Measurements from ENCODE around the gene XDH. TPM values are rescaled to one million over a fixed set of nuclear protein-coding genes. Genes with fewer than 3 reads are reported as not detected.

The XDH gene
- total RNA-seq, 1 donor from 2014 or later, result 1.0 TPM

GRCh38 chr2:31434911-31435310, 20.4 kb upstream of the XDH start:
- no peak for DNase-seq (ENCODE audit: low spot score)
- Mint-ChIP-seq H3K4me1 (ENCODE audit: unreplicated experiment) (peaks cover 2% of the 10 kb centered on the region), H3K36me3 (ENCODE audit: low read depth, unreplicated experiment) (no peaks in the 10 kb centered on the region), H3K27ac (ENCODE audit: unreplicated experiment) (no peak overlapping the region), H3K27me3 (ENCODE audit: unreplicated experiment) (peaks cover 3% of the 10 kb centered on the region), H3K9me3 (ENCODE audit: unreplicated experiment) (no peaks in the 10 kb centered on the region), H3K4me3 (ENCODE audit: unreplicated experiment) (no peak overlapping the region)
- TF ChIP-seq CTCF (IDR thresholded peaks at IDR 0.05; ENCODE audit: unreplicated experiment), result no peak

- Mint-ChIP-seq H3K27ac (ENCODE audit: unreplicated experiment) (no peak overlapping the region), H3K4me1 (ENCODE audit: unreplicated experiment) (peaks cover 8% of the 10 kb centered on the region), H3K27me3 (ENCODE audit: unreplicated experiment) (peaks cover 3% of the 10 kb centered on the region), H3K4me3 (ENCODE audit: unreplicated experiment) (no peak overlapping the region), H3K36me3 (ENCODE audit: low read depth, unreplicated experiment) (no peaks in the 10 kb centered on the region), H3K9me3 (ENCODE audit: unreplicated experiment) (no peaks in the 10 kb centered on the region)
- TF ChIP-seq CTCF (IDR thresholded peaks at IDR 0.05; ENCODE audit: unreplicated experiment), result no peak
- no peak for DNase-seq (ENCODE audit: low spot score)
Observed at GRCh38 chr2:31433541-31433940, 19.0 kb upstream of the XDH start.

GRCh38 chr2:31430439-31431165, 16.1 kb upstream of the XDH start:
- peaks cover 8% of the 10 kb centered on the region for H3K4me1 Mint-ChIP-seq (ENCODE audit: unreplicated experiment)
- H3K36me3 Mint-ChIP-seq (ENCODE audit: low read depth, unreplicated experiment), result no peaks in the 10 kb centered on the region
- H3K27me3 Mint-ChIP-seq (ENCODE audit: unreplicated experiment), result peaks cover 3% of the 10 kb centered on the region
- no peak for TF ChIP-seq CTCF (IDR thresholded peaks at IDR 0.05; ENCODE audit: unreplicated experiment)
- no peaks in the 10 kb centered on the region for H3K9me3 Mint-ChIP-seq (ENCODE audit: unreplicated experiment)
- H3K27ac Mint-ChIP-seq (ENCODE audit: unreplicated experiment), result no peak overlapping the region
- no peak for DNase-seq (ENCODE audit: low spot score)
- no peak overlapping the region for H3K4me3 Mint-ChIP-seq (ENCODE audit: unreplicated experiment)

GRCh38 chr2:31429759-31430438, 15.4 kb upstream of the XDH start:
- peaks cover 3% of the 10 kb centered on the region for H3K27me3 Mint-ChIP-seq (ENCODE audit: unreplicated experiment)
- TF ChIP-seq CTCF (IDR thresholded peaks at IDR 0.05; ENCODE audit: unreplicated experiment), result no peak
- H3K27ac Mint-ChIP-seq (ENCODE audit: unreplicated experiment), result no peak overlapping the region
- no peaks in the 10 kb centered on the region for H3K9me3 Mint-ChIP-seq (ENCODE audit: unreplicated experiment)
- no peaks in the 10 kb centered on the region for H3K36me3 Mint-ChIP-seq (ENCODE audit: low read depth, unreplicated experiment)
- H3K4me3 Mint-ChIP-seq (ENCODE audit: unreplicated experiment), result no peak overlapping the region
- peaks cover 8% of the 10 kb centered on the region for H3K4me1 Mint-ChIP-seq (ENCODE audit: unreplicated experiment)
- DNase-seq (ENCODE audit: low spot score), result no peak

- no peak overlapping the region for H3K4me3 Mint-ChIP-seq (ENCODE audit: unreplicated experiment)
- no peaks in the 10 kb centered on the region for H3K36me3 Mint-ChIP-seq (ENCODE audit: low read depth, unreplicated experiment)
- H3K4me1 Mint-ChIP-seq (ENCODE audit: unreplicated experiment), result peaks cover 8% of the 10 kb centered on the region
- H3K9me3 Mint-ChIP-seq (ENCODE audit: unreplicated experiment), result no peaks in the 10 kb centered on the region
- no peak for DNase-seq (ENCODE audit: low spot score)
- no peak for TF ChIP-seq CTCF (IDR thresholded peaks at IDR 0.05; ENCODE audit: unreplicated experiment)
- H3K27ac Mint-ChIP-seq (ENCODE audit: unreplicated experiment), result no peak overlapping the region
- H3K27me3 Mint-ChIP-seq (ENCODE audit: unreplicated experiment), result peaks cover 3% of the 10 kb centered on the region
Observed at GRCh38 chr2:31429040-31429439, 14.5 kb upstream of the XDH start.
